Suprapubic skin (tissue), 4 donors: ENCODE data around the gene PDE7B. TPM values are rescaled to one million over a fixed set of nuclear protein-coding genes. Genes with fewer than 3 reads are reported as not detected.

Experiments used
- DNase-seq, 2 donors: peaks; one replicate each; pipeline ENCODE4 v3.0.0-alpha.2; 2019; ENCODE audit warnings: low spot score in 2 of 2
- H3K27ac ChIP-seq: fragments of 200-600 bp; sonication (generic); one replicate; pipeline ENCODE4 v1.5.1; 2019
- H3K27me3 ChIP-seq: fragments of 200-600 bp; sonication (generic); one replicate; pipeline ENCODE4 v1.5.1; 2019
- H3K36me3 ChIP-seq: fragments of 200-600 bp; sonication (generic); one replicate; pipeline ENCODE4 v1.5.1; 2019
- H3K4me1 ChIP-seq: fragments of 200-600 bp; sonication (generic); one replicate; pipeline ENCODE4 v1.5.1; 2019
- H3K4me3 ChIP-seq: fragments of 200-600 bp; sonication (generic); one replicate; pipeline ENCODE4 v1.5.1; 2019; ENCODE audit warnings: mild to moderate bottlenecking
- H3K9me3 ChIP-seq: fragments of 200-600 bp; sonication (generic); one replicate; pipeline ENCODE4 v1.5.1; 2019
- CTCF ChIP-seq, 2 donors: fragments of 200-600 bp in 1 of 2; fragments of 450-650 bp in 1 of 2; sonication (generic) in 1 of 2; IDR thresholded peaks; one replicate each; pipeline ENCODE4 v1.5.1; 2016 to 2019; ENCODE audit warnings: antibody characterized with exemption in 2 of 2, mild to moderate bottlenecking in 1 of 2, moderate library complexity in 1 of 2
- EP300 ChIP-seq: sonication (generic); formaldehyde crosslinking; IDR thresholded peaks from one replicate; pipeline ENCODE4 v1.6.1; 2017; ENCODE audit warnings: antibody characterized with exemption
- POLR2A ChIP-seq, 2 donors: fragments of 450-650 bp; IDR thresholded peaks; one replicate each; pipeline ENCODE4 v1.6.1; 2017; ENCODE audit warnings: antibody characterized with exemption in 2 of 2, mild to moderate bottlenecking in 2 of 2, moderate library complexity in 2 of 2
- POLR2AphosphoS5 ChIP-seq, 3 donors: sonication (generic); formaldehyde crosslinking; IDR thresholded peaks; one replicate each; pipeline ENCODE4 v1.6.1; 2017; ENCODE audit warnings: antibody characterized with exemption in 3 of 3
- WGBS: methylation state at CpG from one replicate; pipeline ENCODE4 v1.1.5; 2018; 5-methylcytosine and 5-hydroxymethylcytosine counted together
- total RNA-seq, 4 donors: library from RNA; depleted of rRNA; stranded (reverse); fragments of >200 nt; gene quantifications; one replicate each; pipeline ENCODE4 v1.1.0, GENCODE V29; 2016

PDE7B gene
- total RNA-seq, 4 donors from 2014 or later: 0.26 to 1.2 (median 0.62) TPM

GRCh38 chr6:136232701-136233100 is 381.2 kb downstream of the PDE7B start:
- Histone ChIP-seq H3K4me3 (no peak overlapping the region), H3K4me1 (no peaks in the 10 kb centered on the region), H3K36me3 (no peaks in the 10 kb centered on the region), H3K27me3 (no peaks in the 10 kb centered on the region), H3K9me3 (no peaks in the 10 kb centered on the region), H3K27ac (no peak overlapping the region)
- TF ChIP-seq CTCF (IDR thresholded peaks at IDR 0.05): no peak
- no peak for TF ChIP-seq EP300
- no peak for TF ChIP-seq POLR2AphosphoS5 (IDR thresholded peaks at IDR 0.05)
- no peak for TF ChIP-seq POLR2A (IDR thresholded peaks at IDR 0.05)
- DNase-seq: no peak
- 93% methylated on average over 1 of the region's 1 CpG for WGBS

DNA sequence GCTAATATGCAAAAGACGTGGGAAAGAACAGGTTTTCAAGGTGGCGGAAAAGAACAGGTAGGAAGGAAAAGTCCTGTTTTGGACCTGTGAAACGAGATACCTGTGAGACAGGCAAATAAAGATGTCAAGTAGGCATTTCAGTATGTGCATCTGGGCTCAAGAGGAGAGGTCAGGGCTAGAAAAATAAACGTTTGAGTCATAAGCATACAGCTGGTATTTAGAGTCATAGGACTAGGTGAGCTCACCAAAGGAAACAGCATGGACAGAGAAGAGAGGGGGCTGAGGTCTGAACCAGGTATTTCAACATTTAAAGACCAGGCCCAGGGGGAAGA is 383.7 kb downstream of the PDE7B start:
- H3K4me3 ChIP-seq: no peak overlapping the region
- H3K4me1 ChIP-seq: no peaks in the 10 kb centered on the region
- WGBS: 88% methylated on average over 4 of the region's 4 CpGs
- DNase-seq: no peak
- H3K27me3 ChIP-seq: no peaks in the 10 kb centered on the region
- no peak overlapping the region for H3K27ac ChIP-seq
- H3K9me3 ChIP-seq: no peaks in the 10 kb centered on the region
- no peaks in the 10 kb centered on the region for H3K36me3 ChIP-seq
- TF ChIP-seq CTCF (IDR thresholded peaks at IDR 0.05) (no peak), EP300 (no peak), POLR2A (IDR thresholded peaks at IDR 0.05) (no peak), POLR2AphosphoS5 (IDR thresholded peaks at IDR 0.05) (no peak)

DNA sequence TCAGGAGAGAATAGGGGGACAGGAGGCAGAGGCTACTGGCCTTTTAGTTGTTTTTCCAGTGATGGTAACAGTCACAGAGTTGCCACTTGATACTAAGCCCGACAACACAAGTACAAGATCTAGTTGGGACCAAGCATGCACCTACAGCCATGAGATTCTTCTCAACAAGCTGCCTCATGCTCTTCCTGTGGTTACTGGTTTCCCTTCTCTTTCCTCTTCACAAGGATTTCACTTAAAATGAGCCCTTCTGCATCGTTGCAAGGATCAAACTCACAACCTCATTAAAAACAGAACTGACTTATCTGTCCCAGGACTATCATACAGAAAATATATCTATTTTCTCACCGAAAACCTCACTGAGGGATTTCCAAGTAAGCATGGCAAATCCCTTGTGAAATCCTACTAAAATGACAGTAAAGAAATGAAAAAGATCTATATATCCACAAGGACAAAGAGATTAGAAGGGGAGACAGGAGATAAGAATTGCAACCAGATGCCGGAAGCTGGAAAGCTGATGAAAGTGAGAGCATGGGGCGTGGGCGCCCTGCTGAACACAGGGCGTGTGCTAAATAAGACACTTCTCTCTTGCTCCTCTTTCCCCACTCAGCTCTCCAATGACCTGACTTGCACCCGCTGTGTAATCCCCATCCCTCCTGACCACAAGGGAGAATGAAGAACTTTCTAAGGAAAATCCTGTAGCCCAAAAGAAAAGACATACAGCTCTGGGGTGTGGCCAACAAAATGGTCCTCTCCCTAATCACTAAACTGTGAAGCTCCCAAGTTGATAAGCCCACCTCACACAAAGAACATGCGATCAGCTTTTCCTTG is 385.2 kb downstream of the PDE7B start:
- 65% methylated on average over 9 of the region's 9 CpGs for WGBS
- TF ChIP-seq POLR2AphosphoS5 (IDR thresholded peaks at IDR 0.05) (no peak), POLR2A (IDR thresholded peaks at IDR 0.05) (no peak), EP300 (no peak), CTCF (IDR thresholded peaks at IDR 0.05) (no peak)
- no peaks in the 10 kb centered on the region for H3K27me3 ChIP-seq
- no peaks in the 10 kb centered on the region for H3K36me3 ChIP-seq
- no peaks in the 10 kb centered on the region for H3K9me3 ChIP-seq
- H3K4me3 ChIP-seq: no peak overlapping the region
- no peaks in the 10 kb centered on the region for H3K4me1 ChIP-seq
- no peak overlapping the region for H3K27ac ChIP-seq
- no peak for DNase-seq

DNA sequence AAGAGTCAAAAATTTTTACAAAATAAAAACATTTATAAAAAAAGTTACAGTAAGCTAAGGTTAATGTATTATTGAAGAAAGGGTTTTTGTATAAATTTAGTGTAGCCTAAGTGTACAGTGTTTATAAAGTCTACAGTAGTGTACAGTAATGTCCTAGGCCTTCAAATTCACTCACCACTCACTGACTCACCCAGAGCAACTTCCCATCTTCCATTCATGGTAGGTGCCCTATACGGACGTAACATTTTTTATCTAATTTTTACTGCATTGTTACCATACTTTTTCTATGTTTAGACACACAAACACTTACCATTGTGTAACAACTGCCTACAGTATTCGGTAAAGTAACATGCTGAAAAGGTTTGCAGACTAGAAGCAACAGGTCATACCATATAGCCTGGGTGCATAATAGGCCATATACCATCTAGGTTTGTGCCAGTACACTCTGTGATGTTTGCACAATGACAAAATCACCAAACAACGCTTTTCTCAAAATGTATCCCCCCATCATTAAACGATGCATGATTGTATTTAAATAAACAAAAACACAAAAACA is 392.6 kb downstream of the PDE7B start:
- Histone ChIP-seq H3K9me3 (no peaks in the 10 kb centered on the region), H3K27ac (no peak overlapping the region), H3K36me3 (no peaks in the 10 kb centered on the region), H3K27me3 (no peaks in the 10 kb centered on the region), H3K4me3 (no peak overlapping the region), H3K4me1 (peaks cover under 1% of the 10 kb centered on the region)
- WGBS: 94% methylated on average over 5 of the region's 5 CpGs
- no peak for DNase-seq
- TF ChIP-seq EP300 (no peak), POLR2A (IDR thresholded peaks at IDR 0.05) (no peak), CTCF (IDR thresholded peaks at IDR 0.05) (no peak), POLR2AphosphoS5 (IDR thresholded peaks at IDR 0.05) (no peak)
